Activated CD8-positive, alpha-beta memory T cell treated with anti-CD3 and anti-CD28 coated beads, Interleukin-2, amount 50 U/mL, for 1 hour (primary cell): ENCODE results near the gene NR3C2.

Experiments
- DNase-seq: peaks from one replicate; pipeline ENCODE4 v3.0.0-alpha.2; 2020; ENCODE audit errors: extremely low read depth

The NR3C2 gene

DNA sequence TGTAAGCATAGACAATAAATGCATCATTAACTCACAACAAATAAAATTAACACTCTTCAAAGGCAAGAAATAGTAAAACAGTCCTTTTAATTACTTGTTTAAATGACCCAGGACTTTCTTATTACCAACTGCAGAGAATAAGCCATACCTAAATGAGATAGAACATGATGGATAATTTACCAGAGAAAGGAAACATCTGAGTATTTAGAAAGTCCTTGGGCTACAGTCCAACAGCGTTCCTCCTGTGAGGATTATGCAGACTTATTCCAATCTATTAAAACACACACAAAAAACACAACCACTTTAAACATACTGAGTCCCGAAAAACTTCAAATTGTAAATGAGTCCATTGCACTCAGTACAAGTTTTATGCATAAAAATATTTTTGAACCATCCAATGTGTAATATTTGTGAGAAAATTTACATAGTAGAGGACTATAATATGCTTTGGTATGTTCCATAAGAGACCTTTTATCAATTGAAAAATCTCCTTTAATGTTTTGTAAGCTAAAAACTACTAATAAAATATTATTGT is 129.2 kb downstream of the NR3C2 start:
- DNase-seq: no peak

GRCh38 chr4:148311526-148311925 is 130.7 kb downstream of the NR3C2 start:
- DNase-seq: no peak

GRCh38 chr4:148310756-148311155 is 131.5 kb downstream of the NR3C2 start:
- DNase-seq: no peak

- no peak for DNase-seq
Observed at GRCh38 chr4:148305751-148306150, 136.5 kb downstream of the NR3C2 start.

GRCh38 chr4:148302416-148302815 is 139.8 kb downstream of the NR3C2 start:
- no peak for DNase-seq

DNA sequence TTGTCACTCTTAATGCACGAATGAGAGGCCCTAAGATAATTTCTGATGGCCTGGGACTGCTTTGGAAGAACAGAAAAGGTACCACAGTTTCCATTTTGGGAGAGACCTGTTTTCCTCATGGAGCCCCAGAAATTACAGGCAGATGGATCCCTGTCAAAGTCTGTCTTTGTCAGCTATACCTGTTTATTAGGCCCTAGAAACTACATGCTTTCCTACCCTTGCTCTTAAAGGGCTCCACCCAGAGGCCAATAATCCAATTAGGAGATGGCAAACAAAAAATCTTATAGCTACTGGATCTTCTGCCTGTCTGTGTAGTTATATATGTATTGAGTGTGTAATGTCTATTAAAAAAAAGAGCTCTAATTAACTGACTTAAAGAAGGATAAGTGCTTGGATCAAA is 141.3 kb downstream of the NR3C2 start:
- DNase-seq: no peak

DNA sequence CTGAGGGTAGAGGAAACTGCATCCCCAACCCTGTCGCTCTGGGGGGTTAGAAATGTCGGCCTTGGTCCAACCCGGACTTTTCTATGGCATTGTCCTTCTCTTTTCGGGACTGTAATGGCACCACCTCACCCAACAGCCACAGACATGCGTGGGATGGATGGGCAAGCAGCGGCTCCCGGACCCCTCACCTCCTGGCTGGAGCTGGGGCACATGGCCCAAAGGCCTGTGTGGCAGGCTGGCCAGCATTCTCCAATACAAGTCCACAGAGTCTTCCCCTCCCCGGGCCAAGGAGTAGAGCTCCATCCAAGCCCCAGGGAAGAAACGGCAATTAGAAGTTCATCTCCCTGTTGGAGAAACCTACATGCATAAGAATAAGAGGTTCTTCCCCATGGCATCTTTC is 142.9 kb downstream of the NR3C2 start:
- no peak for DNase-seq

GRCh38 chr4:148296498-148296897 is 145.7 kb downstream of the NR3C2 start:
- DNase-seq: no peak

DNA sequence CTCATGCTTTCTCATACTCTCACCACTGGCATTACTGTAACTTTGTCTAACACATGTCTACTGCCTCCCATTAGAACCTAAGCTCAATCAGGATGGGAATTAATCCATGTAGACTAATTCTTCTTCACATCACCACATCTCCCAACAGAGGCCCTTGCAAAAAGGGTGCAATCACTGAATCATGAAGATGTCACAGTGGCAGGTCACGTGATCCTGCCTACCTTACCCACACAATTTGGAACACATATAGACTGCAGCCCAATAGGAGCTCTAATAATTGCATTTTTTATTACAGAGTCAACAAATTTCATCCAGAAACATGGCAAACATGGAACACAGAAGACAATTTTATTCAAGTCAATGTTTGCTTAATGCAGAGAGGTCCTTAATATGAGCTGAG is 146.6 kb downstream of the NR3C2 start:
- DNase-seq: no peak

- no peak for DNase-seq
Observed at GRCh38 chr4:148293571-148293970, 148.6 kb downstream of the NR3C2 start.

GRCh38 chr4:148292686-148293085 is 149.5 kb downstream of the NR3C2 start:
- DNase-seq: no peak

DNA sequence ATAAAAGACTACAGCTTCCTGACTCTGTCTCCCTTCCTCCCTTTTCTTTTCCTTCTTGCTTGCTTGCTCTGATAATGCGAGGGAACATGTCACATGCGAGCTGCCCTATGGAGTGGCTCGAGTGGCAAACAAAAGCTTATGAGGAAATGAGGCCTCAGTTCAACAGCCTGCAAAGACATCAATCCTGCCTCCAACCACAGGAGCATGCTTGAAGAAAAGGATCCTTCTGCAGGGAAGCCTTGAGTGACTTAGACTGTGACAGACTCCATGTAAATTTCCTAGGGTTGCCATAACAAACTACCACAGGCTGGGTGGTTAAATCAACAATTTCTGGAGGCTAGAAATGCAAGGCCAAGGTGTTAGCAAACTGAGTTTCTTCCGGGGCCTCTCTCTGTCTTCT is 152.5 kb downstream of the NR3C2 start:
- DNase-seq: no peak

DNA sequence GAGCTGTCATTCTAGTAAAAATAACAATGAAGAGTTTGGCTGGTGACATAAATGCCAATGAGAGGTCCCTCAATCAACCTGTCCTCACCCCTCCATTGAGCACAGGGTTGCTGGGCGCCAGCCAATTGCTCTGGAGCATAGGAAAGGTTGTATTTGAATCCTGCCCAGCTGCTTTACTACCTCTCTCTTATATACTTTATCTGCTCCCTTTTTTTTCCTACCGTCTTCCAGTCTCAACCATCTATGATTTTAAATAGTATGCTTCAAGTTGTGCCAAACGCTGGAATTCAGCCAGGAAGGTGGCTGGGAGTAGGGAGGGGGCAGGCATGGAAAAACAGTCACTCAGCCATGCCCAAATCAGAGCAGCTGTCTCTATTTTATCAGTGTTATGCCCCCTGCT is 153.8 kb downstream of the NR3C2 start:
- DNase-seq: no peak

DNA sequence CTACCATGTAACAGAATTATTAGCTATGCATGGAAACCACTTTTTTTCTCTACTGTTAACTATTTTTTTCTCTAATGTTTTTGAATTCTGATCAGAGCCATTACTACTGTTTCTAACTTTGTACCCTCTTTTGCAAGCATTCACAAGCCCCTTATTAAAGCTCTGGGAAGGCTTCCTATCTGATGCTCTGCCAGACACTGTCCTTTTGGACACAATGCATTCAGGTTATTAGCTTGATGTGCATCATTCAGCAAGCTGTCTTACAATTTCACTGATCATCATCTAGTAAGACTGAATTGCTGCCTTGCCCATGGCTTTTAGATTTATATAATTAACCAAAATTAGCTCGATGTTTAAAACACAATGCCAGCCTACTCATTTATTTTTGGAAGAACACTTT is 155.1 kb downstream of the NR3C2 start:
- DNase-seq: no peak

- no peak for DNase-seq
Observed at GRCh38 chr4:148286012-148286411, 156.2 kb downstream of the NR3C2 start.

DNA sequence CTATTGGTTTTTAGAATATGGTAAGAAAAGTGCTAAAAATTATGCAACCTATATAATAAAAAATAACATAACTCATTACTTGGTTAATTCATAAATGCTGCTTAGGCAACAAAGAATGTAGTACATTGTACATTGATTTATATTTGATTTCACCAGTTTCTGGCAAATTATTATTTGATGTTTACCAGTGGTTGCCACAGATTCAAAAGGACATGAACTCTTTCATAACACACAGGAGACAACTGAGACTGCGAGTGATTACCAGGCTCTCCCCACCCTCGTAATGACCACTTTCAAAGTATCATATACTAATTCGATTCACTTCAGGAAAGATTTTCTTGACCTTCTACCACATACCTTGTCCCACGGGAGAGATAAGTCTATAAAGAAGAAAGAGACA is 158.5 kb downstream of the NR3C2 start:
- DNase-seq: no peak

- DNase-seq: no peak
Observed at GRCh38 chr4:148278310-148278709, 163.9 kb downstream of the NR3C2 start.

DNA sequence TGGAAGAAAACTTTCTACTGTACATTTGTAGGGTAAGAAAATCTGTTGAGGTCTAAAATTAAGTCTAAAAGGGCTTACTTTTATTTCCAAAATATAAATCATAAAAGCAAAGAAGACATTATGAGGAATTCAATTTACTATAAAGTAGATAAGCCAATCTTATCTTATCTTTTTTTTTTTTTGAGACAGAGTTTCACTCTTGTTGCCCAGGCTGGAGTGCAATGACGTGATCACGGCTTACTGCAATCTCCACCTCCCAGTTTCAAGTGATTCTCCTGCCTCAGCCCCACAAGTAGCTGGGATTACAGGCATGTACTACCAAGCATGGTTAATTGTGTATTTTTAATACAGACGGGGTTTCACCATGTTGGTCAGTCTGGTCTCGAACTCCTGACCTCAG is 166.9 kb downstream of the NR3C2 start:
- no peak for DNase-seq

DNA sequence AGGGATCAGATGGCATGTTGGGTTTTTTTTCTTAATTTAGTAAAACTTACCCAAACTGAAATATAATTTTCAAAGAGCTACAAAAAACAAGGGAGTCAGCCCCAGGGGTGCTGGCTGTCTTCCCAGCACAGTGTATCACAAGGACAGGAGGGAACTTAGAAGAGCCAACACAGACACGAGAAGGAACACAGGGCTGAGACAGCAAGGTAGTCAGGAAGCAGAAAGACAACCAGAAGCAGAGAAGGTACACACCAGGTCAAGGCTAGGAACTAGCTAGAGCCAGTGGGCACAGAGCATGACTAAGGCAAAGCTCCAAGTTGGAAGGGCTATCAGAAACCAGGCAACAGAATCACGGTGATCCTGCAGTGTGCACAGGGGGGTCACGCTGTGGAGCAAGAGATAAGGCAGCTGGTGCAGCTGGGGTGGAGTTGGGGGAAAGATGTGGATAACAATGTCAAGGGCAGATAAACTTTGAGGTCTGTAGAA is 168.7 kb downstream of the NR3C2 start:
- DNase-seq: no peak

- no peak for DNase-seq
Observed at GRCh38 chr4:148271166-148271565, 171.0 kb downstream of the NR3C2 start.

DNA sequence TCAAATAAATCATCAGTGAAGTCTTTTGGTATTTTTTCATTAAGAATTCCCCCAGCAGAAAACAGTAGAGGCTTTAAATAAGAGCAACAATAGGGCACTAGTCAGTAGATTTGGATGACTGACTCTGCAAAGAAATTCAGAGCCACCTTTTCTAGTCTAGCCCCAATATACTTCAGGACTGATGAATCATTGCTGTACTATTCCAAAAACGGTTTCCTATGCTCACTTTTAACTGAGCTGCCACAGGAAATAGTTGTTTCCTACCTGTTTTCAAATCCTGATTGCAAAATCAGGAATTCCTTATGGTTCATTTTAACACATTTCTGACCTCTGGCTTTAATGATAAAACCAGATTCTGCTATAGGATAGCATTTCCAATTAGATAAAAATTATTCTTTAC is 171.6 kb downstream of the NR3C2 start:
- no peak for DNase-seq

GRCh38 chr4:148268835-148269234 is 173.4 kb downstream of the NR3C2 start:
- DNase-seq: no peak

- no peak for DNase-seq
Observed at GRCh38 chr4:148266921-148267320, 175.3 kb downstream of the NR3C2 start.

DNA sequence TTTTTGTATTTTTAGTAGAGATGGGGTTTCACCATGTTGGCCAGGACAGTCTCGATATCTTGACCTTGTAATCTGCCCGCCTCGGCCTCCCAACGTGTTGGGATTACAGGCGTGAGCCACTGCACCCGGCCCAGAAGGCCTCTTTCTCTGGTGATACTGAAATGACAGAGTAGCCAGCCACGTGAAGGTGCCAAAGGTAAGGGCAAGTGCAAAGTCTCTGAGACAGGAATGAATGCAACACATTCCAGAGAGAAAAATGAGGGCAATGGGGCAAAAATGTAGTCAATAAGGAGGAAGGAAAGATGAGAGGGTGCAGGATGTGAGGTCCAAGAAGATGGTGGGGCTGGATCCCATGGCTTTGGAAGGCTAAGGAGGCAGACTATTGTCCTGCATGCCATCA is 176.0 kb downstream of the NR3C2 start:
- no peak for DNase-seq

- no peak for DNase-seq
Observed at GRCh38 chr4:148265627-148266026, 176.6 kb downstream of the NR3C2 start.
